Right lobe of liver (tissue), 6 donors: ENCODE data around the gene AHNAK. TPM values are rescaled to one million over a fixed set of nuclear protein-coding genes. Genes with fewer than 3 reads are reported as not detected.

Source experiments
- ATAC-seq, 4 donors: fragments of 200-7000 bp; cut with Tn5 transposase; one replicate each; pipeline ENCODE4 v1.9.1; 2020; ENCODE audit warnings: mild to moderate bottlenecking in 4 of 4, moderate library complexity in 4 of 4
- DNase-seq, 3 donors: peaks; one replicate each; pipeline ENCODE4 v3.0.0-alpha.2; 2020
- H3K27ac ChIP-seq, 3 donors: fragments of 200-600 bp; one replicate each; pipeline ENCODE4 v1.8.0; 2022
- H3K27me3 ChIP-seq, 2 donors: fragments of 200-600 bp; one replicate each; pipeline ENCODE4 v1.8.0; 2022
- H3K36me3 ChIP-seq, 4 donors: fragments of 200-600 bp; sonication (generic) in 1 of 4; one replicate each; pipeline versions ENCODE4 v1.5.1 to v1.8.0; 2017 to 2022; ENCODE audit warnings: control low read depth in 1 of 4
- H3K4me1 ChIP-seq, 4 donors: fragments of 200-600 bp; sonication (generic) in 1 of 4; one replicate each; pipeline versions ENCODE4 v1.5.1 to v1.8.0; 2017 to 2022; ENCODE audit warnings: control low read depth in 1 of 4
- H3K4me3 ChIP-seq, 3 donors: fragments of 200-600 bp; one replicate each; pipeline ENCODE4 v1.8.0; 2022
- H3K9me3 ChIP-seq, 4 donors: fragments of 200-600 bp; sonication (generic) in 1 of 4; one replicate each; pipeline versions ENCODE4 v1.5.1 to v1.8.0; 2017 to 2022; ENCODE audit warnings: control low read depth in 1 of 4
- CTCF ChIP-seq, 4 donors: fragments of 200-600 bp in 3 of 4; fragments of 450-650 bp in 1 of 4; IDR thresholded peaks; one replicate each; pipeline versions ENCODE4 v1.5.1 to v1.8.0; 2016 to 2022; ENCODE audit warnings: antibody characterized with exemption in 4 of 4, mild to moderate bottlenecking in 2 of 4
- POLR2A ChIP-seq: fragments of 450-650 bp; IDR thresholded peaks from one replicate; pipeline ENCODE4 v1.6.1; 2017; ENCODE audit warnings: antibody characterized with exemption, mild to moderate bottlenecking
- WGBS: methylation state at CpG from one replicate; pipeline ENCODE4 v1.1.6; 2018; ENCODE audit warnings: low coverage, low lambda C conversion rate; ENCODE audit not compliant: insufficient coverage; ENCODE audit errors: missing lambda C conversion rate; 5-methylcytosine and 5-hydroxymethylcytosine counted together
- intact Hi-C, 2 donors: fragments of 100-400 bp; cut with DNase I; formaldehyde crosslinking; loops; one replicate each; pipeline versions ENCODE4 v1.11.2 to v1.14.1; 2022
- total RNA-seq, 6 experiments: library from RNA; depleted of rRNA in 2 of 6; stranded (reverse); fragments of >200 nt in 2 of 6; fragmentation: NEBNext Ultra II Directional in 3 of 6; extraction: Animal tissue kit (Norgen Biotek cat#: 25700) in 3 of 6; gene quantifications; one replicate each; pipeline versions ENCODE4 v1.1.0 to v1.2.4, GENCODE V29; 2016 to 2023
- donor health status: DM: no; HTN: yes; CAD: no.
- donor health status: DM: no; HTN: no; CAD: no.
- donor health status: DM: no; HTN: no; CAD: no.
- donor health status: DM: no; HTN: yes; CAD: no.
- donor health status: DM: no; HTN: yes; CAD: no.

AHNAK gene
- total RNA-seq, 6 experiments from 2014 or later: 91.0 to 180 (median 113) TPM

- no peak overlapping the region for H3K4me3 ChIP-seq
- no peak for ATAC-seq
- 76% methylated on average over 6 of the region's 7 CpGs for WGBS
- H3K27ac ChIP-seq: no peak overlapping the region
- intact Hi-C loops: no loop called here
- H3K36me3 ChIP-seq: no peaks in the 10 kb centered on the region
- TF ChIP-seq CTCF (IDR thresholded peaks at IDR 0.05): no peak
- H3K27me3 ChIP-seq: no peaks in the 10 kb centered on the region
- no peaks in the 10 kb centered on the region for H3K9me3 ChIP-seq
- peaks cover 0 to 7% (median 0%) of the 10 kb centered on the region in 4 donors for H3K4me1 ChIP-seq
- DNase-seq: no peak
Observed at GRCh38 chr11:62464655-62465054, 82.0 kb downstream of the AHNAK start.

- intact Hi-C loops: no loop called here
- ATAC-seq: no peak
- Histone ChIP-seq H3K27me3 (no peaks in the 10 kb centered on the region), H3K27ac (no peak overlapping the region), H3K4me3 (no peak overlapping the region), H3K4me1 (peaks cover 0 to 16% (median 0%) of the 10 kb centered on the region in 4 donors), H3K9me3 (no peaks in the 10 kb centered on the region), H3K36me3 (no peaks in the 10 kb centered on the region)
- DNase-seq: no peak
- TF ChIP-seq POLR2A (no peak), CTCF (IDR thresholded peaks at IDR 0.05) (no peak)
- 80% methylated on average over 3 of the region's 6 CpGs for WGBS
Observed at GRCh38 chr11:62463121-62463542, 83.5 kb downstream of the AHNAK start.

GRCh38 chr11:62462508-62462892 lies 84.1 kb downstream of the AHNAK start:
- Histone ChIP-seq H3K4me3 (no peak overlapping the region), H3K27me3 (no peaks in the 10 kb centered on the region), H3K27ac (no peak overlapping the region), H3K36me3 (no peaks in the 10 kb centered on the region), H3K9me3 (no peaks in the 10 kb centered on the region), H3K4me1 (peaks cover 0 to 11% (median 0%) of the 10 kb centered on the region in 4 donors)
- ATAC-seq: no peak
- no peak for DNase-seq
- intact Hi-C loops: no loop called here
- TF ChIP-seq CTCF (IDR thresholded peaks at IDR 0.05) (no peak), POLR2A (no peak)
- 90% methylated on average over 5 of the region's 9 CpGs for WGBS

- ATAC-seq: peak in 1 of 4 donors; percentile 28
- TF ChIP-seq POLR2A (no peak), CTCF (IDR thresholded peaks at IDR 0.05) (no peak)
- Histone ChIP-seq H3K27me3 (no peaks in the 10 kb centered on the region), H3K4me1 (peaks cover 0 to 9% (median 0%) of the 10 kb centered on the region in 4 donors), H3K9me3 (no peaks in the 10 kb centered on the region), H3K27ac (no peak overlapping the region), H3K4me3 (no peak overlapping the region), H3K36me3 (no peaks in the 10 kb centered on the region)
- intact Hi-C loops: no loop called here
- no peak for DNase-seq
- 80% methylated on average over 8 of the region's 15 CpGs for WGBS
Observed at GRCh38 chr11:62461740-62462507, 84.7 kb downstream of the AHNAK start.
